Uterus (tissue), 2 donors: Measurements from ENCODE around the gene ACR.

Experiments
- CTCF ChIP-seq, 4 experiments: fragments of 200-600 bp in 2 of 4; fragments of 450-650 bp in 2 of 4; sonication (generic) in 2 of 4; IDR thresholded peaks; one replicate each; pipeline ENCODE4 v1.5.1; 2016 to 2019; ENCODE audit warnings: antibody characterized with exemption in 4 of 4, mild to moderate bottlenecking in 2 of 4, moderate library complexity in 1 of 4
- POLR2A ChIP-seq, 2 donors: fragments of 450-650 bp; IDR thresholded peaks; one replicate each; pipeline ENCODE4 v1.6.1; 2016; ENCODE audit warnings: antibody characterized with exemption in 2 of 2, mild to moderate bottlenecking in 1 of 2, moderate library complexity in 1 of 2

- TF ChIP-seq CTCF (IDR thresholded peaks at IDR 0.05), result no peak
- TF ChIP-seq POLR2A (IDR thresholded peaks at IDR 0.05), result no peak
Measured at GRCh38 chr22:50688448-50688847, 49.6 kb upstream of the ACR start.
